ENCODE data around the gene C4orf50. TPM values are rescaled to one million over a fixed set of nuclear protein-coding genes. Genes with fewer than 3 reads are reported as not detected.

C4orf50 gene
- total and polyA plus RNA-seq, 2 of the 8 experiments (the other 6 are each of a cell fraction or from before 2014, with no cell fraction given) = 0.08 to 0.22 TPM

DNA sequence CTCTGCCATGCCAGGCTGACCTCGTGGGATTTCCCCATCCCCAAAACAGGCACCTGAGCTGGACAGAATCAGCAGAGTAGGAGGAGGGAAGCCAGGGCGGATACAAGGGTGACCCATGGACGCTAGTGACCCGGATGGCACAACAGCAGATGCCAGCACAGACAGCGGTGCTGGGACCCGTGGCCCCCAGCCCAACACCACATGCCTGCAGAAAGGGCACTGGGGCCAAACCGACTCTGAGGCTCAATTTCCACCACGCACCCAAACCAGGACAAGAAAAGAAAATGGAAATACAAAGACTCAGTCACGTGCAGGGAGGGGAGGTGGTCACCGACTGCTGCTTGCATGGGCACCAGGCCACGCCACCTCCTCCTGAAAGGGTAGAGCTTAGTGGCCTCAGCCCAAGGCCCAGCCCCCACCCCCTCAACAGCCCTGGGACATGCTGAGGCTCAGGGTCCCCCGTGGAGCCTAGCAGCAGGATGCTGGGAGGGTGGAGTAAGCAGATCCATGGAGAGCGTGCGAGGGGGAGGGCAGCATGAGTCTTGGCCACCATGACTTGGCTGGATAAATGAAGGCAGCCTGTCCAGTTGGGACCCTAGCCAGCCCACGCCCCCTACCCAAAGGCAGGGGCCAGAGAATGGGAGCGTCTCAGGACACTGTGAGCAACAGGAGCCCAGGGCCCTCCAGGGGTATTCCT lies 47.7 kb downstream of the C4orf50 start:
- no peak overlapping the region for H3K23ac ChIP-seq (ENCODE audit: insufficient read length)
- H2BK120ac ChIP-seq (replicated peaks; ENCODE audit: low read depth, low read length) = no peak overlapping the region
- no peak overlapping the region; the same call in 1 of the 2 replicates for H4K8ac ChIP-seq (ENCODE audit: extremely low read depth, insufficient read depth, low read length)
- no peak overlapping the region for H3K14ac ChIP-seq (ENCODE audit: insufficient read length)
- H2BK12ac ChIP-seq (ENCODE audit: low read depth, low read length) = 0 out of 2 replicates have a peak overlapping the region, but pooled peaks have one; percentile 27
- no peak overlapping the region for H3K9ac ChIP-seq (replicated peaks in 1 of 4; ENCODE audit: extremely low read depth in 1 of 4, low read depth in 3 of 4, low read length in 3 of 4)
- H3K79me2 ChIP-seq (ENCODE audit: control insufficient read depth in 1 of 2, insufficient read depth in 2 of 2, low read length in 2 of 2) = no peaks in the 10 kb centered on the region
- peak overlapping the region; percentile 61; the same call in 1 of the 2 replicates for H2BK15ac ChIP-seq (ENCODE audit: low read length)
- H3K27me3 ChIP-seq (replicated peaks in 1 of 4; ENCODE audit: control insufficient read depth in 3 of 4, extremely low read depth in 1 of 4, insufficient read depth in 3 of 4, low read length in 3 of 4) = 0 out of 7 replicates have a peak, but pooled peaks cover 0 to 2% (median 0%) of the 10 kb centered on the region in 4 experiments
- H3K4me1 ChIP-seq (replicated peaks in 1 of 4; ENCODE audit: control insufficient read depth in 3 of 4, insufficient read depth in 4 of 4, low read length in 3 of 4) = peaks cover 0 to 10% (median 4%) of the 10 kb centered on the region in 4 experiments; a peak in 5 of 7 replicates
- CTCF ChIA-PET (ENCODE audit: partially characterized antibody) = interaction anchor here (0.6 to 4.9 kb wide), 5 partner anchors 9 to 148 kb away, joined by 3 to 24 read pairs (median 3); no protein-coding TSS in a partner anchor
- no peak overlapping the region for H4K91ac ChIP-seq (replicated peaks; ENCODE audit: insufficient read length, low read length)
- no peak for DNase-seq (ENCODE audit: low read depth in 1 of 2, low spot score in 2 of 2)
- no peak overlapping the region for H2AK5ac ChIP-seq (ENCODE audit: low read depth, low read length)
- H2BK5ac ChIP-seq (ENCODE audit: low read depth, low read length) = no peak overlapping the region
- no peaks in the 10 kb centered on the region for H3K36me3 ChIP-seq (ENCODE audit: control insufficient read depth in 2 of 4, insufficient read depth in 4 of 4, low read length in 3 of 4)
- H3K4me3 ChIP-seq (ENCODE audit: extremely low read depth in 1 of 4, insufficient read depth in 2 of 4, low read depth in 3 of 4, low read length in 4 of 4) = no peak overlapping the region
- POLR2A ChIA-PET (ENCODE audit: partially characterized antibody) = interaction anchor here (0.9 to 1.2 kb wide), 2 partner anchors 100 to 126 kb away, joined by 3 read pairs; no protein-coding TSS in a partner anchor
- WGBS, 2 experiments (ENCODE audit: extremely low coverage in 1 of 2, insufficient coverage in 1 of 2, insufficient read length in 1 of 2, insufficient replicate concordance in 2 of 2, low coverage in 1 of 2, low lambda C conversion rate in 2 of 2, missing lambda C conversion rate in 1 of 2) = 91% methylated on average over 16 of the region's 16 CpGs; no CpG with 5 or more reads in 1 of the 2 experiments
- H3K4ac ChIP-seq (replicated peaks; ENCODE audit: insufficient read length, low read depth, low read length) = no peak overlapping the region
- no peak overlapping the region for H3K56ac ChIP-seq (replicated peaks; ENCODE audit: insufficient read length, low read depth, low read length)
- H4K5ac ChIP-seq (ENCODE audit: insufficient read length, low read depth, low read length) = no peak overlapping the region
- FAIRE-seq = no peak
- no peak overlapping the region for H3K27ac ChIP-seq (ENCODE audit: low read depth, low read length)
- no peak overlapping the region for H3K4me2 ChIP-seq (ENCODE audit: insufficient read depth in 1 of 2, low read depth in 2 of 2, low read length in 2 of 2)
- no peaks in the 10 kb centered on the region for H3K9me3 ChIP-seq (ENCODE audit: insufficient read depth in 2 of 2, low read depth in 1 of 2, low read length in 1 of 2)
- no peak overlapping the region; the same call in 1 of the 2 replicates for H2BK20ac ChIP-seq (ENCODE audit: low read length)
- no peaks in the 10 kb centered on the region for H4K20me1 ChIP-seq (replicated peaks in 1 of 2; ENCODE audit: control insufficient read depth in 1 of 2, insufficient read depth in 2 of 2, low read length in 2 of 2)
- no peaks in the 10 kb centered on the region for H3K79me1 ChIP-seq (ENCODE audit: low read depth, low read length)
- no peak overlapping the region for H3K18ac ChIP-seq (ENCODE audit: extremely low read depth, low read length)
- H2AFZ ChIP-seq (ENCODE audit: low read length) = no peak overlapping the region
- H3K23me2 ChIP-seq (ENCODE audit: low read depth, low read length) = no peaks in the 10 kb centered on the region
- TF ChIP-seq BCL11A (IDR thresholded peaks at IDR 0.05; ENCODE audit: low read depth in 2 of 2, low read length in 2 of 2) (no peak), CBX5 (IDR thresholded peaks at IDR 0.05; ENCODE audit: low read depth, low read length) (no peak), POLR2A (IDR thresholded peaks at IDR 0.05; ENCODE audit: control extremely low read depth in 1 of 2, low read depth in 2 of 2, low read length in 2 of 2) (no peak), SIN3A (conservative IDR thresholded peaks at IDR 0.05 in 1 of 2, IDR thresholded peaks at IDR 0.05 in 1 of 2; ENCODE audit: low read depth in 1 of 2, low read length in 2 of 2) (no peak), RNF2 (IDR thresholded peaks at IDR 0.05; ENCODE audit: borderline replicate concordance, low read depth, low read length, missing control alignments, poor library complexity, severe bottlenecking) (no peak), RXRA (IDR thresholded peaks at IDR 0.05; ENCODE audit: insufficient read depth, low read depth, low read length) (no peak), KDM5A (IDR thresholded peaks at IDR 0.05; ENCODE audit: low read length) (no peak), KDM4A (IDR thresholded peaks at IDR 0.05; ENCODE audit: low read depth, low read length, severe bottlenecking) (no peak), HDAC6 (IDR thresholded peaks at IDR 0.05; ENCODE audit: low read depth, low read length) (no peak), ASH2L (IDR thresholded peaks at IDR 0.05; ENCODE audit: low read length) (no peak)
- TF ChIP-seq, protein P1, sequence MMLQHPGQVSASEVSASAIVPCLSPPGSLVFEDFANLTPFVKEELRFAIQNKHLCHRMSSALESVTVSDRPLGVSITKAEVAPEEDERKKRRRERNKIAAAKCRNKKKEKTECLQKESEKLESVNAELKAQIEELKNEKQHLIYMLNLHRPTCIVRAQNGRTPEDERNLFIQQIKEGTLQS (IDR thresholded peaks at IDR 0.05; ENCODE audit: insufficient read depth, low read depth, low read length) = no peak

Data from H1 (cell line).